HL-60 (cell line): ENCODE results near the gene GABRB1.

Experiments
- DNase-seq, 2 experiments: peaks; one replicate each; pipeline ENCODE4 v3.0.0-alpha.2; 2010 to 2020; ENCODE audit warnings: low read depth in 1 of 2, low spot score in 1 of 2
- H3K27ac ChIP-seq: fragments of 250-450 bp; sonication (Bioruptor Pico); replicated peaks from 2 replicates; pipeline ENCODE4 v1.5.1; 2020; ENCODE audit warnings: mild to moderate bottlenecking, moderate library complexity
- H3K27me3 ChIP-seq: fragments of 250-450 bp; sonication (Bioruptor Pico); 2 replicates; pipeline ENCODE4 v1.5.1; 2021; ENCODE audit warnings: mild to moderate bottlenecking, moderate library complexity; ENCODE audit not compliant: insufficient read depth, poor library complexity, severe bottlenecking
- H3K4me3 ChIP-seq: replicated peaks from 2 replicates; pipeline ENCODE4 v1.5.1; 2011; ENCODE audit warnings: mild to moderate bottlenecking, control low read depth, low read length; ENCODE audit not compliant: insufficient read depth
- CTCF ChIP-seq: IDR thresholded peaks from one replicate; pipeline ENCODE4 v1.5.1; 2011; ENCODE audit warnings: low read length, control low read depth, inconsistent platforms; ENCODE audit not compliant: insufficient read depth
- GABPA ChIP-seq: IDR thresholded peaks from 2 replicates; pipeline ENCODE4 v1.6.1; 2012; ENCODE audit warnings: low read depth
- POLR2AphosphoS5 ChIP-seq: IDR thresholded peaks from 2 replicates; pipeline ENCODE4 v1.6.1; 2012; ENCODE audit warnings: low read depth
- SPI1 ChIP-seq: IDR thresholded peaks from 2 replicates; pipeline ENCODE4 v1.6.1; 2012; ENCODE audit warnings: low read depth, mild to moderate bottlenecking, borderline replicate concordance
- long read RNA-seq: library from polyadenylated mRNA; unstranded; transcript quantifications from one replicate; pipeline ENCODE4 v2.0.0, GENCODE V29; 2020
- TF ChIP-seq, protein P1 (sequence below): IDR thresholded peaks from 2 replicates; pipeline ENCODE4 v1.6.1; 2012; ENCODE audit warnings: low read depth; ENCODE audit not compliant: insufficient replicate concordance

GABRB1 gene
- long read RNA-seq, partial matches to known transcripts, result 0 of 1 reads
- long read RNA-seq, other reads (novel, unspliced or antisense), result 1 of 1 reads

GRCh38 chr4:47031011-47031678 is at the start of gene GABRB1:
Gene GABRB1, plus strand, starts transcription at chr4:47031567.
- H3K27ac ChIP-seq, result no peak within 1 kb of the TSS

DNA sequence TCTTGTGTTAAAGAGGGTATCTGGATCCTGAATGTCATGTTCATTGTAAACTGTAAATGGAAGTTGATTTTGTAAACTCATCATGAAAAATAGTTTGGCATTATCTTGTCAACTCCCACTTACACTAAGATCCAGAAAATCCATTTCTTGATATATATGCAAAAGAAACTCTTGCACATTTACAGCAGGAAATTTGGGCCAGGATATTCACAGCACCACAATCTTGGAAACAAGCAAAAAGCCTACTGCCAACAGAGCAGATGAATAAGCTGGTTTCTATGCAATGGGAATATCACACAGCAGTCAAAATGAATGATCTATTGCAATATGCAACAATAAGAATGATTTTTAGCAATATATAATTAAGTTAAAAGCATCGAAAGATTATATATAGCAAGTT is 46.6 kb upstream of the GABRB1 start:
- TF ChIP-seq SPI1 (no peak), CTCF (no peak), GABPA (no peak), POLR2AphosphoS5 (no peak)
- TF ChIP-seq, protein P1, sequence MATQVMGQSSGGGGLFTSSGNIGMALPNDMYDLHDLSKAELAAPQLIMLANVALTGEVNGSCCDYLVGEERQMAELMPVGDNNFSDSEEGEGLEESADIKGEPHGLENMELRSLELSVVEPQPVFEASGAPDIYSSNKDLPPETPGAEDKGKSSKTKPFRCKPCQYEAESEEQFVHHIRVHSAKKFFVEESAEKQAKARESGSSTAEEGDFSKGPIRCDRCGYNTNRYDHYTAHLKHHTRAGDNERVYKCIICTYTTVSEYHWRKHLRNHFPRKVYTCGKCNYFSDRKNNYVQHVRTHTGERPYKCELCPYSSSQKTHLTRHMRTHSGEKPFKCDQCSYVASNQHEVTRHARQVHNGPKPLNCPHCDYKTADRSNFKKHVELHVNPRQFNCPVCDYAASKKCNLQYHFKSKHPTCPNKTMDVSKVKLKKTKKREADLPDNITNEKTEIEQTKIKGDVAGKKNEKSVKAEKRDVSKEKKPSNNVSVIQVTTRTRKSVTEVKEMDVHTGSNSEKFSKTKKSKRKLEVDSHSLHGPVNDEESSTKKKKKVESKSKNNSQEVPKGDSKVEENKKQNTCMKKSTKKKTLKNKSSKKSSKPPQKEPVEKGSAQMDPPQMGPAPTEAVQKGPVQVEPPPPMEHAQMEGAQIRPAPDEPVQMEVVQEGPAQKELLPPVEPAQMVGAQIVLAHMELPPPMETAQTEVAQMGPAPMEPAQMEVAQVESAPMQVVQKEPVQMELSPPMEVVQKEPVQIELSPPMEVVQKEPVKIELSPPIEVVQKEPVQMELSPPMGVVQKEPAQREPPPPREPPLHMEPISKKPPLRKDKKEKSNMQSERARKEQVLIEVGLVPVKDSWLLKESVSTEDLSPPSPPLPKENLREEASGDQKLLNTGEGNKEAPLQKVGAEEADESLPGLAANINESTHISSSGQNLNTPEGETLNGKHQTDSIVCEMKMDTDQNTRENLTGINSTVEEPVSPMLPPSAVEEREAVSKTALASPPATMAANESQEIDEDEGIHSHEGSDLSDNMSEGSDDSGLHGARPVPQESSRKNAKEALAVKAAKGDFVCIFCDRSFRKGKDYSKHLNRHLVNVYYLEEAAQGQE, result no peak
- Histone ChIP-seq H3K27me3 (no peaks in the 10 kb centered on the region), H3K27ac (no peak overlapping the region), H3K4me3 (no peak overlapping the region)
- no peak for DNase-seq

More at GRCh38 chr4:47031011-47031678, at the start of gene GABRB1:
- DNase-seq, result no peak
- peaks cover 3% of the 10 kb centered on the region for H3K27me3 ChIP-seq
- peak within 1 kb of the TSS; percentile 49 for H3K4me3 ChIP-seq
- TF ChIP-seq, protein P1, result no peak
- TF ChIP-seq SPI1 (no peak), CTCF (no peak), POLR2AphosphoS5 (no peak), GABPA (no peak)

DNA sequence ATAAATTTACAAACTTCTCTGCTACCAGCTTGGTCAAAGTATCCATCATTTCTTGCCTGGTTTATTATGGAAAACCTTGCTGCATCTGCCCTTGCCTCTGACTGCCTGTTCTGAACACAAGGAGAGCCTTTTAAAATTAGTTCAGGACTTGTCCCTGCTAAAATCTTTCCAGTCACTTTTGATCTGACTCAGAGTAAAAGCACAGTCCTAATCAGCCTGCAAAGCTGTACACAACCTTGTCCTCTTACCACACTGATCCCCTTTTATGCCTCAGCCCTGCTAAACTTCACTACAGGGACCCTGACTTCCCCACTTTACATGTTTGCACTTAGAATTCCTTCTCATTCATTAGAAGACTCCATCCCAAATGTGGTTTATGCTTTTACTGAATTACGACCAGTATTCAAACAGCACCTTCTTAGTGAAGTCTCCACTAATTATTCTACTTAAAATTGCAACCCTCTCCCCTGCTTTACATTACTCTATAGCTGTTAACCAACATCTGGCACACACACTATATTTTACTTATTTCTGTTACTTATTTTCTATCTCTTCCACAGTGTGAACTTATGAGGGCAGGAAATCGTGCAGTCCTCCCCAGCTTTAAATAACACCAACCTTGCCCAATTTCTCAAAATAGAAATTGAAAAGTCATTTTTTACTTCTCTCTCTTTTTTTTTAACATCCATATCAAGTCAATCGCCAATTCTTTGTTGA is 44.3 kb upstream of the GABRB1 start:
- Histone ChIP-seq H3K27ac (no peak overlapping the region), H3K4me3 (no peak overlapping the region), H3K27me3 (peaks cover 4% of the 10 kb centered on the region)
- no peak for TF ChIP-seq GABPA
- TF ChIP-seq CTCF, result no peak
- TF ChIP-seq, protein P1, result no peak
- TF ChIP-seq SPI1, result no peak
- TF ChIP-seq POLR2AphosphoS5, result no peak
- no peak for DNase-seq
